Thyroid gland (tissue), 4 donors: Measurements from ENCODE around the gene ABCA6. TPM values are rescaled to one million over a fixed set of nuclear protein-coding genes. Genes with fewer than 3 reads are reported as not detected.

Source experiments
- DNase-seq, 2 donors: peaks; one replicate each; pipeline ENCODE4 v3.0.0-alpha.2; 2019
- H3K27ac ChIP-seq, 3 donors: fragments of 200-600 bp; sonication (generic); 1 replicate in 2 of 3; 2 replicates in 1 of 3; pipeline ENCODE4 v1.5.1; 2016 to 2019; ENCODE audit warnings: mild to moderate bottlenecking in 1 of 3, moderate library complexity in 1 of 3
- H3K27me3 ChIP-seq: fragments of 200-600 bp; sonication (generic); one replicate; pipeline ENCODE4 v1.5.1; 2019
- H3K36me3 ChIP-seq, 2 donors: fragments of 200-600 bp; sonication (generic); one replicate each; pipeline ENCODE4 v1.5.1; 2016 to 2019
- H3K4me1 ChIP-seq, 2 donors: fragments of 200-600 bp; sonication (generic); one replicate each; pipeline ENCODE4 v1.5.1; 2017 to 2019
- H3K4me3 ChIP-seq, 3 donors: fragments of 200-600 bp; sonication (generic); replicated peaks in 1 of 3; 1 replicate in 2 of 3; 2 replicates in 1 of 3; pipeline ENCODE4 v1.5.1; 2016; ENCODE audit warnings: mild to moderate bottlenecking in 1 of 3
- H3K9me3 ChIP-seq: fragments of 200-600 bp; sonication (generic); one replicate; pipeline ENCODE4 v1.5.1; 2017
- CTCF ChIP-seq, 6 experiments: fragments of 200-600 bp in 3 of 6; fragments of 450-650 bp in 3 of 6; sonication (generic) in 3 of 6; IDR thresholded peaks; one replicate each; pipeline ENCODE4 v1.5.1; 2016 to 2019; ENCODE audit warnings: antibody characterized with exemption in 6 of 6, mild to moderate bottlenecking in 2 of 6, inconsistent platforms in 1 of 6, moderate library complexity in 1 of 6
- POLR2A ChIP-seq, 2 donors: fragments of 450-650 bp; IDR thresholded peaks; one replicate each; pipeline ENCODE4 v1.6.1; 2017; ENCODE audit warnings: antibody characterized with exemption in 2 of 2, mild to moderate bottlenecking in 2 of 2, moderate library complexity in 1 of 2
- WGBS, 2 donors: methylation state at CpG; one replicate each; pipeline ENCODE4 v1.1.5; 2017; 5-methylcytosine and 5-hydroxymethylcytosine counted together
- intact Hi-C: fragments of 100-400 bp; cut with DNase I; formaldehyde crosslinking; loops from one replicate; pipeline ENCODE4 v1.15.1; 2023
- microRNA-seq: library from miRNA; unstranded; fragments of <30 nt; microRNA quantifications from one replicate; pipeline ENCODE4, GENCODE V29; 2016
- small RNA-seq: library from RNA; depleted of rRNA; stranded (forward); fragments of <200 nt; gene quantifications from one replicate; pipeline ENCODE3, GENCODE V24; 2016
- total RNA-seq, 4 donors: library from RNA; depleted of rRNA; stranded (reverse); fragments of >200 nt; gene quantifications; one replicate each; pipeline ENCODE4 v1.2.3, GENCODE V29; 2016

The ABCA6 gene
- total RNA-seq, 4 donors from 2014 or later, result 24.3 to 101 (median 64.2) TPM

GRCh38 chr17:69044371-69044770 is 97.3 kb downstream of the ABCA6 start:
- TF ChIP-seq CTCF (IDR thresholded peaks at IDR 0.05) (no peak), POLR2A (IDR thresholded peaks at IDR 0.05) (no peak)
- intact Hi-C loops, result no loop called here
- DNase-seq, result no peak
- Histone ChIP-seq H3K9me3 (no peaks in the 10 kb centered on the region), H3K4me1 (peaks cover 0 to 4% of the 10 kb centered on the region in 2 donors), H3K27me3 (no peaks in the 10 kb centered on the region), H3K27ac (no peak overlapping the region), H3K36me3 (peaks cover 0 to 10% of the 10 kb centered on the region in 2 donors), H3K4me3 (no peak overlapping the region)
- WGBS, 2 donors, result 95 to 96% methylated on average over 2 of the region's 2 CpGs

GRCh38 chr17:69043098-69043734 is 98.5 kb downstream of the ABCA6 start:
- H3K36me3 ChIP-seq, result peaks cover 0 to 10% of the 10 kb centered on the region in 2 donors
- 93% methylated on average over 6 of the region's 6 CpGs for WGBS, 2 donors
- peaks cover 0 to 4% of the 10 kb centered on the region in 2 donors for H3K4me1 ChIP-seq
- TF ChIP-seq CTCF (IDR thresholded peaks at IDR 0.05) (no peak), POLR2A (IDR thresholded peaks at IDR 0.05) (no peak)
- no peak for DNase-seq
- H3K27ac ChIP-seq, result no peak overlapping the region
- intact Hi-C loops, result no loop called here
- H3K4me3 ChIP-seq, result no peak overlapping the region
- no peaks in the 10 kb centered on the region for H3K27me3 ChIP-seq
- no peaks in the 10 kb centered on the region for H3K9me3 ChIP-seq

GRCh38 chr17:69042308-69042707 is 99.4 kb downstream of the ABCA6 start:
- H3K4me3 ChIP-seq, result no peak overlapping the region
- no peak for DNase-seq
- no peaks in the 10 kb centered on the region for H3K9me3 ChIP-seq
- no peak for TF ChIP-seq CTCF (IDR thresholded peaks at IDR 0.05)
- no peak for TF ChIP-seq POLR2A (IDR thresholded peaks at IDR 0.05)
- no peak overlapping the region for H3K27ac ChIP-seq
- peaks cover 0 to 4% of the 10 kb centered on the region in 2 donors for H3K4me1 ChIP-seq
- 86 to 92% methylated on average over 5 of the region's 5 CpGs for WGBS, 2 donors
- peaks cover 0 to 10% of the 10 kb centered on the region in 2 donors for H3K36me3 ChIP-seq
- intact Hi-C loops, result no loop called here
- no peaks in the 10 kb centered on the region for H3K27me3 ChIP-seq

GRCh38 chr17:69031839-69032238 is 109.9 kb downstream of the ABCA6 start:
- TF ChIP-seq CTCF (IDR thresholded peaks at IDR 0.05) (no peak), POLR2A (IDR thresholded peaks at IDR 0.05) (no peak)
- WGBS, 2 donors, result 89 to 91% methylated on average over 3 of the region's 3 CpGs
- Histone ChIP-seq H3K4me3 (no peak overlapping the region), H3K27ac (no peak overlapping the region), H3K36me3 (no peaks in the 10 kb centered on the region), H3K27me3 (no peaks in the 10 kb centered on the region), H3K4me1 (no peaks in the 10 kb centered on the region), H3K9me3 (no peaks in the 10 kb centered on the region)
- DNase-seq, result no peak
- intact Hi-C loops, result no loop called here

- no peak for DNase-seq
Observed at GRCh38 chr17:69030169-69030568, 111.5 kb downstream of the ABCA6 start.

More at GRCh38 chr17:69030169-69030568, 111.5 kb downstream of the ABCA6 start:
- H3K9me3 ChIP-seq, result no peaks in the 10 kb centered on the region
- 95 to 98% methylated on average over 1 of the region's 1 CpG for WGBS, 2 donors
- no peaks in the 10 kb centered on the region for H3K4me1 ChIP-seq
- H3K36me3 ChIP-seq, result no peaks in the 10 kb centered on the region
- TF ChIP-seq CTCF (IDR thresholded peaks at IDR 0.05), result no peak
- no peak for TF ChIP-seq POLR2A (IDR thresholded peaks at IDR 0.05)
- intact Hi-C loops, result no loop called here
- H3K27me3 ChIP-seq, result no peaks in the 10 kb centered on the region
- H3K27ac ChIP-seq, result no peak overlapping the region
- no peak overlapping the region for H3K4me3 ChIP-seq

Small RNAs within 50 kb of the gene (microRNA-seq; reads per million reads assigned to microRNA genes)
- gene MIR4524A, result not detected
- not detected for gene MIR4524B

Small RNAs within 50 kb of the gene (small RNA-seq; reads per million reads assigned to genes)
- gene MIR4524B, result not detected

Other genes starting within 250 kb of the ABCA6 start
- gene ABCA8, start 186.5 kb downstream of the ABCA6 start, total RNA-seq, result 10 to 100 TPM; 26.1 to 95.4 (median 56.1) TPM
- 10 to 100 TPM; 11.9 to 40.2 (median 25.4) TPM for gene ABCA9, start 81.0 kb downstream of the ABCA6 start, total RNA-seq
- gene ABCA10, start 86.9 kb upstream of the ABCA6 start, total RNA-seq, result 10 to 100 TPM in 2 of 4 donors, 1 to 10 TPM in 2; 8.4 to 23.2 (median 9.7) TPM
- 10 to 100 TPM; 39.2 to 69.0 (median 52.3) TPM for gene ABCA5, start 185.2 kb upstream of the ABCA6 start, total RNA-seq